HCT116 (cell line): ENCODE results near the gene PRKCH. TPM values are rescaled to one million over a fixed set of nuclear protein-coding genes. Genes with fewer than 3 reads are reported as not detected.

Experiments used
- ATAC-seq: fragments of 200-7000 bp; cut with Tn5 transposase; 2 replicates; pipeline ENCODE4 v1.9.1; 2020; ENCODE audit warnings: mild to moderate bottlenecking, moderate library complexity
- BruUV-seq: library from RNA; stranded (reverse); fragments of 400-500 nt; replicated peaks from 2 replicates; lab custom pipeline; 2021; lab: Mats Ljungman, UMichigan
- CTCF ChIA-PET: fragments of 300-600 bp; sonication (Branson Sonifier 250); formaldehyde crosslinking; loops from one replicate; lab custom pipeline; 2021; ENCODE audit warnings: antibody characterized with exemption; lab: Charles Lee
- POLR2A ChIA-PET: fragments of 300-600, 350-600 bp; sonication (Branson Sonifier 250); formaldehyde crosslinking; loops from one replicate; lab custom pipeline; 2021; ENCODE audit warnings: antibody characterized with exemption; lab: Charles Lee
- RAD21 ChIA-PET, 2 experiments: fragments of 300-600 bp; sonication (Branson Sonifier 250); formaldehyde crosslinking; loops; one replicate each; lab custom pipeline; 2023; ENCODE audit warnings: low total read pairs in 2 of 2; ENCODE audit not compliant: uncharacterized antibody in 2 of 2, unreplicated experiment in 2 of 2, low non-redundant PET in 1 of 2; lab: Charles Lee
- DNase-seq: peaks from one replicate; pipeline ENCODE4 v3.0.0-alpha.2; 2010; ENCODE audit warnings: low read depth, low spot score
- H2AFZ ChIP-seq: fragments of 200-600 bp; shearing (Covaris generic), sonication (generic); 2 replicates; pipeline ENCODE4 v1.6.1; 2017; ENCODE audit warnings: low read depth, mixed run types, mixed read lengths, antibody characterized with exemption, low read length; ENCODE audit not compliant: poor library complexity, severe bottlenecking
- H3K27ac ChIP-seq: 2 replicates; pipeline ENCODE4 v1.5.1; 2012; ENCODE audit warnings: low read depth, low read length
- H3K27me3 ChIP-seq: fragments of 200-600 bp; sonication (generic); 2 replicates; pipeline ENCODE4 v1.6.1; 2016; ENCODE audit warnings: mixed run types, low read length, mixed read lengths; ENCODE audit not compliant: insufficient read depth
- H3K36me3 ChIP-seq, 2 experiments: fragments of 200-500 bp in 1 of 2; fragments of 200-600 bp in 1 of 2; sonication (Bioruptor generic) in 1 of 2; sonication (generic) in 1 of 2; 2 replicates each; pipeline versions ENCODE4 v1.5.1 to v1.6.1; 2014 to 2016; ENCODE audit warnings: low read length in 2 of 2, inconsistent platforms in 1 of 2, mixed read lengths in 1 of 2, mixed run types in 1 of 2; ENCODE audit not compliant: insufficient read depth in 2 of 2, control insufficient read depth in 1 of 2
- H3K4me1 ChIP-seq, 2 experiments: fragments of 200-600 bp in 1 of 2; sonication (generic) in 1 of 2; 2 replicates each; pipeline versions ENCODE4 v1.5.1 to v1.6.1; 2012 to 2017; ENCODE audit warnings: low read length in 2 of 2, inconsistent platforms in 1 of 2, mild to moderate bottlenecking in 1 of 2, mixed read lengths in 1 of 2, mixed run types in 1 of 2, moderate library complexity in 1 of 2; ENCODE audit not compliant: insufficient read depth in 2 of 2, control insufficient read depth in 1 of 2
- H3K4me2 ChIP-seq: fragments of 200-600 bp; sonication (generic); 2 replicates; pipeline ENCODE4 v1.6.1; 2017; ENCODE audit warnings: mixed run types, low read length, mixed read lengths
- H3K4me3 ChIP-seq, 2 experiments: fragments of 200-600 bp in 1 of 2; sonication (generic) in 1 of 2; replicated peaks in 1 of 2; 2 replicates each; pipeline ENCODE4 v1.5.1; 2011 to 2016; ENCODE audit warnings: low read length in 2 of 2, control low read depth in 1 of 2, low read depth in 1 of 2, mild to moderate bottlenecking in 1 of 2, mixed read lengths in 1 of 2, mixed run types in 1 of 2
- H3K79me2 ChIP-seq: fragments of 200-600 bp; sonication (generic); 2 replicates; pipeline ENCODE4 v1.6.1; 2017; ENCODE audit warnings: mild to moderate bottlenecking, mixed run types, low read length, moderate library complexity, mixed read lengths; ENCODE audit not compliant: insufficient read depth
- H3K9ac ChIP-seq: fragments of 200-600 bp; sonication (generic); 2 replicates; pipeline ENCODE4 v1.6.1; 2016; ENCODE audit warnings: low read length, mixed read lengths
- H3K9me2 ChIP-seq: fragments of 200-600 bp; sonication (generic), shearing (Covaris generic); 2 replicates; pipeline ENCODE4 v1.6.1; 2017; ENCODE audit warnings: mixed run types, mild to moderate bottlenecking, moderate library complexity; ENCODE audit not compliant: insufficient read depth
- H3K9me3 ChIP-seq, 2 experiments: fragments of 200-500 bp in 1 of 2; fragments of 200-600 bp in 1 of 2; sonication (Bioruptor generic) in 1 of 2; sonication (generic) in 1 of 2; 2 replicates each; pipeline ENCODE4 v1.6.1; 2014 to 2017; ENCODE audit warnings: low read length in 2 of 2, mixed read lengths in 2 of 2, inconsistent platforms in 1 of 2, low read depth in 1 of 2, mild to moderate bottlenecking in 1 of 2, mixed run types in 1 of 2, moderate library complexity in 1 of 2; ENCODE audit not compliant: control insufficient read depth in 1 of 2, insufficient read depth in 1 of 2
- H4K20me1 ChIP-seq: fragments of 200-600 bp; sonication (generic), shearing (Covaris generic); 2 replicates; pipeline ENCODE4 v1.6.1; 2017; ENCODE audit warnings: mixed run types, mild to moderate bottlenecking, moderate library complexity; ENCODE audit not compliant: insufficient read depth
- FOSL1 ChIP-seq: IDR thresholded peaks from 2 replicates; pipeline ENCODE4 v1.6.1; 2012; ENCODE audit warnings: low read depth
- RAD21 ChIP-seq: IDR thresholded peaks from 2 replicates; pipeline ENCODE4 v1.6.1; 2012; ENCODE audit warnings: low read depth, mild to moderate bottlenecking
- YY1 ChIP-seq: IDR thresholded peaks from 2 replicates; pipeline ENCODE4 v1.6.1; 2011; ENCODE audit warnings: low read length, low read depth, moderate library complexity, mild to moderate bottlenecking; ENCODE audit not compliant: insufficient replicate concordance; ENCODE audit errors: extremely low read depth
- intact Hi-C: fragments of 100-400 bp; cut with micrococcal nuclease; formaldehyde crosslinking; loops from 2 replicates; pipeline ENCODE4 v1.10.0; 2022
- total RNA-seq: library from RNA; stranded (reverse); gene quantifications from one replicate; pipeline ENCODE4 v1.2.1, GENCODE V29; 2021; ENCODE audit not compliant: unreplicated experiment
- TF ChIP-seq, protein P1 (sequence below), 3 experiments: fragments of 200-600 bp in 1 of 3; sonication (generic) in 1 of 3; IDR thresholded peaks in 2 of 3; conservative IDR thresholded peaks in 1 of 3; 2 replicates each; pipeline ENCODE4 v1.5.1; 2012 to 2017; ENCODE audit warnings: low read depth in 2 of 3, low read length in 2 of 3, antibody characterized with exemption in 1 of 3, borderline replicate concordance in 1 of 3, control low read depth in 1 of 3, mild to moderate bottlenecking in 1 of 3, mixed read lengths in 1 of 3, mixed run types in 1 of 3, moderate library complexity in 1 of 3; ENCODE audit not compliant: insufficient read depth in 1 of 3

PRKCH gene
- total RNA-seq, 1 experiment from 2014 or later: 16.6 TPM

- no peaks in the 10 kb centered on the region for H3K36me3 ChIP-seq
- H3K27ac ChIP-seq: no peak overlapping the region
- ChIA-PET POLR2A (interaction anchor here (0.6 to 2.2 kb wide), 3 partner anchors 9 to 133 kb away, joined by 3 to 5 read pairs (median 3); partner anchors contain the start of gene HIF1A), CTCF (interaction anchor here (1.3 kb wide), 1 partner anchor 268 kb away, joined by 3 read pairs; no protein-coding TSS in a partner anchor), RAD21 (interaction anchor here in 1 of 2 experiments (0.8 kb wide), 1 partner anchor 44 kb away, joined by 3 read pairs; no protein-coding TSS in a partner anchor)
- no peak for TF ChIP-seq RAD21
- TF ChIP-seq FOSL1: no peak
- no peak for TF ChIP-seq YY1
- TF ChIP-seq, protein P1, sequence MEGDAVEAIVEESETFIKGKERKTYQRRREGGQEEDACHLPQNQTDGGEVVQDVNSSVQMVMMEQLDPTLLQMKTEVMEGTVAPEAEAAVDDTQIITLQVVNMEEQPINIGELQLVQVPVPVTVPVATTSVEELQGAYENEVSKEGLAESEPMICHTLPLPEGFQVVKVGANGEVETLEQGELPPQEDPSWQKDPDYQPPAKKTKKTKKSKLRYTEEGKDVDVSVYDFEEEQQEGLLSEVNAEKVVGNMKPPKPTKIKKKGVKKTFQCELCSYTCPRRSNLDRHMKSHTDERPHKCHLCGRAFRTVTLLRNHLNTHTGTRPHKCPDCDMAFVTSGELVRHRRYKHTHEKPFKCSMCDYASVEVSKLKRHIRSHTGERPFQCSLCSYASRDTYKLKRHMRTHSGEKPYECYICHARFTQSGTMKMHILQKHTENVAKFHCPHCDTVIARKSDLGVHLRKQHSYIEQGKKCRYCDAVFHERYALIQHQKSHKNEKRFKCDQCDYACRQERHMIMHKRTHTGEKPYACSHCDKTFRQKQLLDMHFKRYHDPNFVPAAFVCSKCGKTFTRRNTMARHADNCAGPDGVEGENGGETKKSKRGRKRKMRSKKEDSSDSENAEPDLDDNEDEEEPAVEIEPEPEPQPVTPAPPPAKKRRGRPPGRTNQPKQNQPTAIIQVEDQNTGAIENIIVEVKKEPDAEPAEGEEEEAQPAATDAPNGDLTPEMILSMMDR (IDR thresholded peaks at IDR 0.05 in 2 of 3, conservative IDR thresholded peaks at IDR 0.05 in 1 of 3; ENCODE audit: borderline replicate concordance in 1 of 3, insufficient read depth in 1 of 3, low read depth in 2 of 3, low read length in 2 of 3): no peak
- ATAC-seq: no peak
- H3K79me2 ChIP-seq: no peaks in the 10 kb centered on the region
- intact Hi-C loops: no loop called here
- peak overlapping the region; percentile 76 for H3K4me2 ChIP-seq
- no peaks in the 10 kb centered on the region for H3K9me3 ChIP-seq
- no peaks in the 10 kb centered on the region for H3K27me3 ChIP-seq
- no peak for DNase-seq
- H2AFZ ChIP-seq: no peak overlapping the region
- H3K4me1 ChIP-seq: peaks cover 60 to 69% of the 10 kb centered on the region in 2 experiments
- no peaks in the 10 kb centered on the region for H3K9me2 ChIP-seq
- 0 out of 2 replicates have a peak overlapping the region, but pooled peaks have one; percentile 12 for H3K9ac ChIP-seq
- H4K20me1 ChIP-seq: no peaks in the 10 kb centered on the region
- H3K4me3 ChIP-seq: 0 out of 4 replicates have a peak overlapping the region, but pooled peaks of 1 of the 2 experiments have one; percentile 52
- BruUV-seq: no TSS peak
These were observed 247.9 kb downstream of the PRKCH start for GRCh38 chr14:61569308-61569707.
